GM13976 (cell line): ENCODE measurements around the gene EDARADD.

Experiments
- DNase-seq: peaks from one replicate; pipeline ENCODE4 v3.0.0; 2012; ENCODE audit warnings: low spot score
- in situ Hi-C: fragments of 300-500 bp; cut with MboI; formaldehyde crosslinking; loops from one replicate; pipeline ENCODE4 v1.12.0; 2022; ENCODE audit warnings: low sequenced_read_pairs, mixed read lengths, inconsistent platforms; ENCODE audit not compliant: unreplicated experiment
- TF ChIP-seq, protein P1 (sequence below): IDR thresholded peaks from 2 replicates; pipeline ENCODE4 v1.5.1; 2012; ENCODE audit warnings: borderline replicate concordance, mild to moderate bottlenecking; ENCODE audit not compliant: insufficient read depth; ENCODE audit errors: extremely low read depth, missing control alignments, control extremely low read depth

EDARADD gene

GRCh38 chr1:236426215-236426614, 32.1 kb downstream of the EDARADD start:
- in situ Hi-C loops = no loop called here
- no peak for DNase-seq
- TF ChIP-seq, protein P1, sequence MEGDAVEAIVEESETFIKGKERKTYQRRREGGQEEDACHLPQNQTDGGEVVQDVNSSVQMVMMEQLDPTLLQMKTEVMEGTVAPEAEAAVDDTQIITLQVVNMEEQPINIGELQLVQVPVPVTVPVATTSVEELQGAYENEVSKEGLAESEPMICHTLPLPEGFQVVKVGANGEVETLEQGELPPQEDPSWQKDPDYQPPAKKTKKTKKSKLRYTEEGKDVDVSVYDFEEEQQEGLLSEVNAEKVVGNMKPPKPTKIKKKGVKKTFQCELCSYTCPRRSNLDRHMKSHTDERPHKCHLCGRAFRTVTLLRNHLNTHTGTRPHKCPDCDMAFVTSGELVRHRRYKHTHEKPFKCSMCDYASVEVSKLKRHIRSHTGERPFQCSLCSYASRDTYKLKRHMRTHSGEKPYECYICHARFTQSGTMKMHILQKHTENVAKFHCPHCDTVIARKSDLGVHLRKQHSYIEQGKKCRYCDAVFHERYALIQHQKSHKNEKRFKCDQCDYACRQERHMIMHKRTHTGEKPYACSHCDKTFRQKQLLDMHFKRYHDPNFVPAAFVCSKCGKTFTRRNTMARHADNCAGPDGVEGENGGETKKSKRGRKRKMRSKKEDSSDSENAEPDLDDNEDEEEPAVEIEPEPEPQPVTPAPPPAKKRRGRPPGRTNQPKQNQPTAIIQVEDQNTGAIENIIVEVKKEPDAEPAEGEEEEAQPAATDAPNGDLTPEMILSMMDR = no peak

DNA sequence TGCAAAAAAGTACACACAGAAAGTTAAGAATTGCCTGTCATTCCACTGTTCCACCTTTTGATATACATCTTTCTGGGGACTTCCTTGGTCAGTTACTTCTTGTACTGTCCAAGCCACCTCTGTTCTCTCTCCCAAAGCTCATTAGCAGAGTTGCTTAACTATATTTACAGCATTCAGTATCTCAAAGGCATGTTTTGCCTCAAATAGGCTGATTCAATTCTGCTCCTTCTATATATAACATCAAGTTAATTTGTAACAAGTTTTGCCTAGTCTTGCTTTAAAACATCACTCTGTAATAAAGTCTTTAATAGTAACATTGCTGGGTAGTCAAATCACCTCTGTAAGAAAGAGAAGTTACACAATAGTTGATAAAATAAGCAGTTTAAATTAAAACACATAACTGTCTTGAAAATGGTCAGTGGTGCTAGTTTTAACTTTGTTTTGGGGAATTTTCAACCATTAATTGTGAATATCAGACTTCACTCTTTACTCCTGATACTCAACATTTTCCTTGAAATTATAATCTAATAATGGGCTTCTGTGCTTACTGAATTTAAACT, 35.7 kb downstream of the EDARADD start:
- in situ Hi-C loops = no loop called here
- DNase-seq = no peak
- TF ChIP-seq, protein P1 = no peak

GRCh38 chr1:236433819-236434315, 39.8 kb downstream of the EDARADD start:
- TF ChIP-seq, protein P1 = no peak
- no peak for DNase-seq
- in situ Hi-C loops = no loop called here

- DNase-seq = no peak
- in situ Hi-C loops = no loop called here
- TF ChIP-seq, protein P1 = no peak
These were observed 44.5 kb downstream of the EDARADD start for GRCh38 chr1:236438614-236439013.

DNA sequence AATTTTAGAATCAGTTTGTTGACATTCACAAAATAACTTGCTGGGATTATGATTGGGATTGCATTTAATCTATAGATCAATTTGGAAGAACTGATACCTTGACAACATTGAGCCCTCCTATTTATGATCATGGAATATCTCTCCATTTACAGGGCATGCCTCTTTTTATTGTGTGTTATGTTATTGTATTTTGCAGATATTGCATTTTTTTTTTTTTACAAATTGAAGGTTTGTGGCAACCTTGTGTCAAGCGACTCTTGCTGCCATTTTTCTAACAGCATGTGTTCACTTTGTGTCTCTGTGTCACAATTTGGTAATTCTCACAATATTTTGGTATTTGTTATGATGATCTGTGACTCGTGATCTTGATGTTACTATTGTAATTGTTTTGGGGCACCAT, 46.3 kb downstream of the EDARADD start:
- in situ Hi-C loops = no loop called here
- TF ChIP-seq, protein P1 = no peak

GRCh38 chr1:236450779-236451178, 56.7 kb downstream of the EDARADD start:
- in situ Hi-C loops = no loop called here
- TF ChIP-seq, protein P1 = no peak
- DNase-seq = no peak

More for the DNA sequence above, 46.3 kb downstream of the EDARADD start:
- DNase-seq = no peak

DNA sequence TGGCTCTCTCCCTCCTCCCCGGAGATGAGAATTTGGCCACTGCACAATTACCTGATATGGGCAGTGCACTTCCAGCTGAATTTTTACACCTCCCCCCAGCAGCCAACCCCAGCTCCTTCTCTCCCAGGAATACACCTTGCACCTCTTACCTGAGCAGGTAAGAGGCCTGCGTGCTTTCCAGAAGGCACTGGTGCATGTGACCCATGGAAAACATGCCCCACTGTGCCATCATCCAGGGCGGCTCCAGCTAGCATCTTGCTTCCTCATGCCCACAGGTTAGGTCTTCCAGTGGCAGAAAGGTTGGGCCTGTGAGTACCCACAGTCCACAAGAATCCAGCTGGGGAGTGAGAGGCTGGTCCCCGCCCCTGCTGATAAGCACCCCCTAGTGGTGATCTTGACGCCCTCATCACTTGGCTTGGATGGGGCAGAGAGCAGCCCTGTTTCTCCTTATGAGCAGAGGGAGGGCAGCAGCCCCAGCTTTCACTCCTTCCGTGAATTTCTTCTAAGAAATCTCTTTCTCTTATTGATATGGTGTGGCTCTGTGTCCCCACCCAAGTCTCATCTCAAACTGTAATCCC, 57.8 kb downstream of the EDARADD start:
- in situ Hi-C loops = no loop called here
- DNase-seq = peak; percentile 54
- TF ChIP-seq, protein P1 = peak; percentile 46
